ENCODE measurements around the gene EGFR. TPM values are rescaled to one million over a fixed set of nuclear protein-coding genes. Genes with fewer than 3 reads are reported as not detected.
A peak's percentile ranks its signal among the peaks of the same experiment; 100 is the strongest.

EGFR gene
- total RNA-seq, 1 donor from 2014 or later: 62.7 TPM

GRCh38 chr7:55198634-55199392 is 180.0 kb downstream of the EGFR start:
- Histone ChIP-seq H3K4me1 (peaks cover 8% of the 10 kb centered on the region), H3K36me3 (peaks cover 46% of the 10 kb centered on the region), H3K27ac (no peak overlapping the region), H3K4me3 (no peak overlapping the region), H3K27me3 (ENCODE audit: low read depth) (no peaks in the 10 kb centered on the region), H3K9me3 (no peaks in the 10 kb centered on the region)
- DNase-seq: no peak
- ATAC-seq: no peak
- intact Hi-C loops (cut with DNase I): no loop called here
- no peak for TF ChIP-seq CTCF (IDR thresholded peaks at IDR 0.05)

- TF ChIP-seq CTCF (IDR thresholded peaks at IDR 0.05): no peak
- DNase-seq (no peak), ATAC-seq (no peak)
- intact Hi-C loops (cut with DNase I): no loop called here
- peaks cover 6% of the 10 kb centered on the region for H3K4me1 ChIP-seq
- no peaks in the 10 kb centered on the region for H3K9me3 ChIP-seq
- no peak overlapping the region for H3K27ac ChIP-seq
- H3K27me3 ChIP-seq (ENCODE audit: low read depth): no peaks in the 10 kb centered on the region
- peaks cover 46% of the 10 kb centered on the region for H3K36me3 ChIP-seq
- no peak overlapping the region for H3K4me3 ChIP-seq
Measured at GRCh38 chr7:55199418-55199817, 180.6 kb downstream of the EGFR start.

- intact Hi-C loops (cut with DNase I): no loop called here
- Histone ChIP-seq H3K4me1 (no peaks in the 10 kb centered on the region), H3K27ac (no peak overlapping the region), H3K9me3 (no peaks in the 10 kb centered on the region), H3K36me3 (peaks cover 53% of the 10 kb centered on the region), H3K4me3 (no peak overlapping the region), H3K27me3 (ENCODE audit: low read depth) (no peaks in the 10 kb centered on the region)
- TF ChIP-seq CTCF (IDR thresholded peaks at IDR 0.05): no peak
- no peak for ATAC-seq
- DNase-seq: no peak
Measured at GRCh38 chr7:55200441-55200840, 181.6 kb downstream of the EGFR start.

- Histone ChIP-seq H3K27me3 (ENCODE audit: low read depth) (no peaks in the 10 kb centered on the region), H3K4me1 (no peaks in the 10 kb centered on the region), H3K4me3 (no peak overlapping the region), H3K9me3 (no peaks in the 10 kb centered on the region), H3K27ac (no peak overlapping the region), H3K36me3 (peaks cover 72% of the 10 kb centered on the region)
- TF ChIP-seq CTCF (IDR thresholded peaks at IDR 0.05): no peak
- intact Hi-C loops (cut with DNase I): no loop called here
- DNase-seq (no peak), ATAC-seq (peak in 1 of 2 donors; percentile 16)
Measured at GRCh38 chr7:55202150-55202913, 183.5 kb downstream of the EGFR start.

- no peaks in the 10 kb centered on the region for H3K4me1 ChIP-seq
- no peak for TF ChIP-seq CTCF (IDR thresholded peaks at IDR 0.05)
- H3K9me3 ChIP-seq: no peaks in the 10 kb centered on the region
- intact Hi-C loops (cut with DNase I): no loop called here
- no peaks in the 10 kb centered on the region for H3K27me3 ChIP-seq (ENCODE audit: low read depth)
- no peak for ATAC-seq
- peaks cover 82% of the 10 kb centered on the region for H3K36me3 ChIP-seq
- no peak overlapping the region for H3K4me3 ChIP-seq
- DNase-seq: no peak
- no peak overlapping the region for H3K27ac ChIP-seq
Measured at GRCh38 chr7:55203300-55203699, 184.5 kb downstream of the EGFR start.
